ENCODE results near the gene TOGARAM1.

DNA sequence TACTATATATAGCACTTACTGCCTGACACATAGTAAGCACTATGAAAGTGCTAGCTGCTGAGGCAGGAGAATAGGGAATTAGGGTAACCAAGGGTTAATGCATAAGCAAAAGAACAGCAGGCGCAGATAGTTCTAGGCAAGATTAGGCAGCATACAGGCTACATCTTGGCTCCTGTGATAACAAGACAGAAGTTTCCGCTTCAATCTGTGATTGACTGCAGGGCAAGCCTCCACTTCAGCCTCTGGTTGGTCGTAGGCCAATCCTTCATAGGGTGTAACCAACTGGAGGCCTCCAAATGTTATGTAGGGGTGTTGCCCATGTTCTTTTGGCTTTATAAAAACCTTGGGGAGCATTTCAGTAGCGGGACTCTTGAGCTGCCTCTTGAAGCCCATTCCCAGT, 47.1 kb upstream of the TOGARAM1 start:
- TF ChIP-seq EZH2 (IDR thresholded peaks at IDR 0.05; ENCODE audit: insufficient read depth, poor library complexity, severe bottlenecking) (no peak), EZH2phosphoT487 (IDR thresholded peaks at IDR 0.05; ENCODE audit: insufficient read depth, low read depth) (no peak)

All from GM23248 (cell line).